GM23338 (cell line): ENCODE data around the gene SCG3. TPM values are rescaled to one million over a fixed set of nuclear protein-coding genes. Genes with fewer than 3 reads are reported as not detected.

ENCODE experiments used
- ATAC-seq: fragments of 200-7000 bp; cut with Tn5 transposase; 3 replicates; pipeline ENCODE4 v1.9.1; 2020
- DNase-seq: peaks from one replicate; pipeline ENCODE4 v3.0.0-alpha.2; 2015; ENCODE audit warnings: low spot score
- H2AFZ ChIP-seq: fragments of 200-600 bp; sonication (generic); 2 replicates; pipeline ENCODE4 v1.8.0; 2016; ENCODE audit warnings: antibody characterized with exemption, mild to moderate bottlenecking, moderate library complexity
- H3F3A ChIP-seq: fragments of 200-600 bp; sonication (generic); replicated peaks from 2 replicates; pipeline ENCODE4 v1.8.0; 2017; ENCODE audit warnings: antibody characterized with exemption, mixed run types, low read depth
- H3K27ac ChIP-seq: fragments of 200-600 bp; sonication (generic); 2 replicates; pipeline ENCODE4 v1.6.1; 2016; ENCODE audit warnings: low read depth
- H3K27me3 ChIP-seq: fragments of 200-600 bp; sonication (generic); 2 replicates; pipeline ENCODE4 v1.8.0; 2016; ENCODE audit warnings: mild to moderate bottlenecking, mixed run types, moderate library complexity; ENCODE audit not compliant: insufficient read depth
- H3K36me3 ChIP-seq: fragments of 200-600 bp; sonication (generic); 2 replicates; pipeline ENCODE4 v1.8.0; 2016; ENCODE audit warnings: mild to moderate bottlenecking; ENCODE audit not compliant: insufficient read depth
- H3K4me1 ChIP-seq: fragments of 200-600 bp; sonication (generic); 2 replicates; pipeline ENCODE4 v1.8.0; 2016; ENCODE audit warnings: mild to moderate bottlenecking, moderate library complexity; ENCODE audit not compliant: insufficient read depth
- H3K4me2 ChIP-seq: fragments of 200-600 bp; sonication (generic); 2 replicates; pipeline ENCODE4 v1.7.1; 2017; ENCODE audit warnings: mixed run types
- H3K4me3 ChIP-seq: fragments of 200-600 bp; sonication (generic); 2 replicates; pipeline ENCODE4 v1.6.1; 2016; ENCODE audit warnings: mixed run types
- H3K79me2 ChIP-seq: fragments of 200-600 bp; sonication (generic); replicated peaks from 2 replicates; pipeline ENCODE4 v1.8.0; 2017; ENCODE audit warnings: mild to moderate bottlenecking; ENCODE audit not compliant: insufficient read depth
- H3K9me2 ChIP-seq: fragments of 200-600 bp; sonication (generic); 2 replicates; pipeline ENCODE4 v1.8.0; 2017; ENCODE audit not compliant: insufficient read depth
- H4K20me1 ChIP-seq: fragments of 200-600 bp; sonication (generic); replicated peaks from 2 replicates; pipeline ENCODE4 v1.8.0; 2017; ENCODE audit warnings: mild to moderate bottlenecking; ENCODE audit not compliant: insufficient read depth
- H3K27ac Mint-ChIP-seq: 2 replicates; pipeline ENCODE4 v1.8.0; 2020; ENCODE audit warnings: inconsistent platforms, mild to moderate bottlenecking, moderate library complexity, mixed read lengths
- H3K27me3 Mint-ChIP-seq: 3 replicates; pipeline ENCODE4 v1.8.0; 2022; ENCODE audit warnings: low read depth, mild to moderate bottlenecking, moderate library complexity, mixed read lengths, inconsistent platforms; ENCODE audit not compliant: insufficient read depth, poor library complexity
- H3K36me3 Mint-ChIP-seq: 3 replicates; pipeline ENCODE4 v1.8.0; 2021; ENCODE audit warnings: low read depth, mild to moderate bottlenecking, inconsistent platforms, moderate library complexity, mixed read lengths
- H3K4me1 Mint-ChIP-seq: 3 replicates; pipeline ENCODE4 v1.8.0; 2020; ENCODE audit warnings: mild to moderate bottlenecking, inconsistent platforms, mixed read lengths
- H3K4me3 Mint-ChIP-seq: 3 replicates; pipeline ENCODE4 v1.8.0; 2021; ENCODE audit warnings: moderate library complexity, mild to moderate bottlenecking, inconsistent platforms, mixed read lengths
- H3K9me3 Mint-ChIP-seq: 3 replicates; pipeline ENCODE4 v1.8.0; 2020; ENCODE audit warnings: moderate library complexity, mild to moderate bottlenecking, inconsistent platforms, mixed read lengths
- ETS1 ChIP-seq: IDR thresholded peaks from 2 replicates; pipeline ENCODE4 v1.6.1; 2016; ENCODE audit warnings: antibody characterized with exemption
- JUNB ChIP-seq: IDR thresholded peaks from one replicate; pipeline ENCODE4 v1.6.1; 2016; ENCODE audit warnings: antibody characterized with exemption; ENCODE audit not compliant: unreplicated experiment
- POLR2AphosphoS5 ChIP-seq: IDR thresholded peaks from 2 replicates; pipeline ENCODE4 v1.6.1; 2016; ENCODE audit warnings: antibody characterized with exemption, low read depth
- STAT1 ChIP-seq: IDR thresholded peaks from one replicate; pipeline ENCODE4 v1.6.1; 2016; ENCODE audit warnings: antibody characterized with exemption; ENCODE audit not compliant: unreplicated experiment
- ZNF114 ChIP-seq: fragments of 250-450 bp; sonication (Bioruptor Pico); IDR thresholded peaks from 2 replicates; pipeline ENCODE4 v1.5.0; 2020; ENCODE audit warnings: mild to moderate bottlenecking, moderate library complexity
- ZNF331 ChIP-seq: fragments of 250-450 bp; sonication (Bioruptor Pico); IDR thresholded peaks from 2 replicates; pipeline ENCODE4 v1.5.0; 2020; ENCODE audit warnings: low read depth, mild to moderate bottlenecking, moderate library complexity
- ZNF462 ChIP-seq: fragments of 250-450 bp; sonication (Bioruptor Pico); IDR thresholded peaks from 2 replicates; pipeline ENCODE4 v1.5.0; 2020; ENCODE audit warnings: mild to moderate bottlenecking, moderate library complexity
- polyA plus RNA-seq: library from polyadenylated mRNA; unstranded; fragments of >200 nt; fragmentation: Nextera tagmentation; extraction: Ambion mirVana; gene quantifications from 2 replicates; pipeline ENCODE4 v1.2.1, GENCODE V29; 2016
- total RNA-seq: library from RNA; depleted of rRNA; stranded (reverse); fragments of >200 nt; shearing (Covaris generic); gene quantifications from 2 replicates; pipeline ENCODE4 v1.2.3, GENCODE V29; 2014

SCG3 gene
- total and polyA plus RNA-seq, 2 experiments from 2014 or later, result 44.2 to 99.5 TPM

- Histone ChIP-seq H3K36me3 (no peaks in the 10 kb centered on the region), H4K20me1 (no peaks in the 10 kb centered on the region), H3K27me3 (peaks cover 10% of the 10 kb centered on the region; the same call in 1 of the 2 replicates), H3K27ac (no peak overlapping the region), H3K9me2 (0 out of 2 replicates have a peak, but pooled peaks cover 4% of the 10 kb centered on the region), H3K4me2 (no peak overlapping the region), H3K4me1 (no peaks in the 10 kb centered on the region), H3K4me3 (no peak overlapping the region), H3F3A (no peaks in the 10 kb centered on the region), H3K79me2 (no peaks in the 10 kb centered on the region), H2AFZ (no peak overlapping the region)
- H3K27me3 Mint-ChIP-seq, result peaks cover 2% of the 10 kb centered on the region
- H3K4me1 Mint-ChIP-seq, result no peaks in the 10 kb centered on the region
- no peak for DNase-seq
- H3K27ac Mint-ChIP-seq, result no peak overlapping the region
- no peak for ATAC-seq
- H3K4me3 Mint-ChIP-seq, result no peak overlapping the region
- H3K36me3 Mint-ChIP-seq, result no peaks in the 10 kb centered on the region
- TF ChIP-seq POLR2AphosphoS5 (no peak), ETS1 (no peak), ZNF331 (CRISPR knock-in tag) (no peak), ZNF114 (CRISPR knock-in tag) (no peak), ZNF462 (CRISPR knock-in tag) (no peak), STAT1 (no peak), JUNB (no peak)
- no peaks in the 10 kb centered on the region for H3K9me3 Mint-ChIP-seq
These were observed 39.7 kb upstream of the SCG3 start for GRCh38 chr15:51641490-51642130.
